Measurements from ENCODE around the gene GCNA.

DNA sequence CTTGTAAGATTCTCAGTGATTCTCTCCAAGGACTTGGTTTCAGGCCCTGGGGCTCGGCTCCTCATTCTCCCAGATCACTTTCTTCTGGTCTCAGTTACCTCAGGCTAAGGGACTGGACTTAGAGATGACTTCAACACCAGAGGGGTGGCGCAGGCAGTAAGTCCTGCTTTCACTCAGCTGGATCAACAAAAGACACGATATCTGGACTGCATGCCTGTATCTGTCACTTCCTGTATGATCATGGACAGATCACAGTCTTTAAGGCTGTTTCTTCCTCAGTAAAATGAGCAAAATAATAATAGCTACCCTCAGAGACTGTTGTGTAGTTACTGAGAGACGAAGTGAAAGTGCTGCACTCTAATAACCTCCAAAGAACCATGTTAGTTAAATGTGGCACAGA is 59.6 kb downstream of the GCNA start:
- TF ChIP-seq POLR2A (IDR thresholded peaks at IDR 0.05): no peak
- TF ChIP-seq, protein P1, sequence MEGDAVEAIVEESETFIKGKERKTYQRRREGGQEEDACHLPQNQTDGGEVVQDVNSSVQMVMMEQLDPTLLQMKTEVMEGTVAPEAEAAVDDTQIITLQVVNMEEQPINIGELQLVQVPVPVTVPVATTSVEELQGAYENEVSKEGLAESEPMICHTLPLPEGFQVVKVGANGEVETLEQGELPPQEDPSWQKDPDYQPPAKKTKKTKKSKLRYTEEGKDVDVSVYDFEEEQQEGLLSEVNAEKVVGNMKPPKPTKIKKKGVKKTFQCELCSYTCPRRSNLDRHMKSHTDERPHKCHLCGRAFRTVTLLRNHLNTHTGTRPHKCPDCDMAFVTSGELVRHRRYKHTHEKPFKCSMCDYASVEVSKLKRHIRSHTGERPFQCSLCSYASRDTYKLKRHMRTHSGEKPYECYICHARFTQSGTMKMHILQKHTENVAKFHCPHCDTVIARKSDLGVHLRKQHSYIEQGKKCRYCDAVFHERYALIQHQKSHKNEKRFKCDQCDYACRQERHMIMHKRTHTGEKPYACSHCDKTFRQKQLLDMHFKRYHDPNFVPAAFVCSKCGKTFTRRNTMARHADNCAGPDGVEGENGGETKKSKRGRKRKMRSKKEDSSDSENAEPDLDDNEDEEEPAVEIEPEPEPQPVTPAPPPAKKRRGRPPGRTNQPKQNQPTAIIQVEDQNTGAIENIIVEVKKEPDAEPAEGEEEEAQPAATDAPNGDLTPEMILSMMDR (IDR thresholded peaks at IDR 0.05): no peak

All from uterus (tissue), 2 donors.